BE2C (cell line): ENCODE measurements around the gene HIF1A.
"Not testable (repeated sequence)": the region's sequence is repeated elsewhere in the genome, so short reads cannot be mapped to it uniquely, and the experiment has no call there.

Experiments
- DNase-seq: peaks from one replicate; pipeline ENCODE4 v3.0.0-alpha.2; 2020
- H3K27me3 ChIP-seq: fragments of 250-450 bp; sonication (Bioruptor Pico); 2 replicates; pipeline ENCODE4 v1.5.1; 2020; ENCODE audit warnings: mild to moderate bottlenecking
- H3K36me3 ChIP-seq: fragments of 250-450 bp; sonication (Bioruptor Pico); 2 replicates; pipeline ENCODE4 v1.5.1; 2020; ENCODE audit warnings: mild to moderate bottlenecking
- H3K4me1 ChIP-seq: fragments of 250-450 bp; sonication (Bioruptor Pico); 2 replicates; pipeline ENCODE4 v1.5.1; 2020
- H3K4me3 ChIP-seq: 2 replicates; pipeline ENCODE4 v1.5.1; 2011; ENCODE audit warnings: low read depth, low read length
- H3K9me3 ChIP-seq: fragments of 250-450 bp; sonication (Bioruptor Pico); 2 replicates; pipeline ENCODE4 v1.5.1; 2020
- CTCF ChIP-seq: IDR thresholded peaks from 2 replicates; pipeline ENCODE4 v1.5.1; 2012; ENCODE audit warnings: mild to moderate bottlenecking, low read depth, low read length

HIF1A gene

GRCh38 chr14:61749867-61750266 lies 54.6 kb downstream of the HIF1A start:
- peaks cover 2% of the 10 kb centered on the region for H3K4me1 ChIP-seq
- DNase-seq = no peak
- H3K36me3 ChIP-seq = peaks cover 44% of the 10 kb centered on the region
- H3K9me3 ChIP-seq = no peaks in the 10 kb centered on the region
- no peak for TF ChIP-seq CTCF
- no peaks in the 10 kb centered on the region for H3K27me3 ChIP-seq
- H3K4me3 ChIP-seq = peak overlapping the region; percentile 57

- no peaks in the 10 kb centered on the region for H3K9me3 ChIP-seq
- peaks cover 2% of the 10 kb centered on the region for H3K4me1 ChIP-seq
- H3K36me3 ChIP-seq = peaks cover 33% of the 10 kb centered on the region
- no peak for TF ChIP-seq CTCF
- no peaks in the 10 kb centered on the region for H3K27me3 ChIP-seq
- DNase-seq = peak; percentile 86
- peak overlapping the region; percentile 57 for H3K4me3 ChIP-seq
These were observed 55.6 kb downstream of the HIF1A start for GRCh38 chr14:61750708-61751474.

- H3K9me3 ChIP-seq = no peaks in the 10 kb centered on the region
- no peak for DNase-seq
- no peaks in the 10 kb centered on the region for H3K27me3 ChIP-seq
- peaks cover 2% of the 10 kb centered on the region for H3K4me1 ChIP-seq
- peaks cover 32% of the 10 kb centered on the region for H3K36me3 ChIP-seq
- no peak for TF ChIP-seq CTCF
- peak overlapping the region; percentile 57 for H3K4me3 ChIP-seq
These were observed 56.2 kb downstream of the HIF1A start for GRCh38 chr14:61751475-61751989.

GRCh38 chr14:61752626-61753025 lies 57.3 kb downstream of the HIF1A start:
- H3K9me3 ChIP-seq = no peaks in the 10 kb centered on the region
- peaks cover 8% of the 10 kb centered on the region for H3K4me1 ChIP-seq
- peaks cover 21% of the 10 kb centered on the region for H3K36me3 ChIP-seq
- DNase-seq = no peak
- H3K4me3 ChIP-seq = no peak overlapping the region
- TF ChIP-seq CTCF = no peak
- H3K27me3 ChIP-seq = no peaks in the 10 kb centered on the region

GRCh38 chr14:61753631-61754030 lies 58.3 kb downstream of the HIF1A start:
- Histone ChIP-seq H3K36me3 (peaks cover 11% of the 10 kb centered on the region), H3K9me3 (no peaks in the 10 kb centered on the region), H3K27me3 (no peaks in the 10 kb centered on the region), H3K4me3 (no peak overlapping the region), H3K4me1 (peaks cover 8% of the 10 kb centered on the region)
- peak; percentile 19 for DNase-seq
- peak; percentile 39; the same call in 1 of the 2 replicates for TF ChIP-seq CTCF

GRCh38 chr14:61754627-61755381 lies 59.5 kb downstream of the HIF1A start:
- peaks cover 2% of the 10 kb centered on the region; the same call in 1 of the 2 replicates for H3K36me3 ChIP-seq
- H3K4me3 ChIP-seq = no peak overlapping the region
- peaks cover 8% of the 10 kb centered on the region for H3K4me1 ChIP-seq
- H3K27me3 ChIP-seq = no peaks in the 10 kb centered on the region
- TF ChIP-seq CTCF = no peak
- H3K9me3 ChIP-seq = no peaks in the 10 kb centered on the region
- no peak for DNase-seq

- not testable (repeated sequence) for H3K27me3 ChIP-seq, H3K36me3 ChIP-seq, H3K4me3 ChIP-seq, H3K4me1 ChIP-seq, DNase-seq, H3K9me3 ChIP-seq
These were observed 60.0 kb downstream of the HIF1A start for GRCh38 chr14:61755382-61755742.
